GM10266 (cell line): ENCODE results near the gene TTLL11.
"Not testable (repeated sequence)": the region's sequence is repeated elsewhere in the genome, so short reads cannot be mapped to it uniquely, and the experiment has no call there.

ENCODE experiments used
- DNase-seq: peaks from one replicate; pipeline ENCODE4 v3.0.0; 2012; ENCODE audit errors: extremely low spot score
- CTCF ChIP-seq: IDR thresholded peaks from 2 replicates; pipeline ENCODE4 v1.5.1; 2012; ENCODE audit warnings: mild to moderate bottlenecking, low read depth; ENCODE audit not compliant: control insufficient read depth, insufficient read depth; ENCODE audit errors: missing control alignments

TTLL11 gene

GRCh38 chr9:121807823-121808278 is 285.3 kb downstream of the TTLL11 start:
- no peak for DNase-seq
- TF ChIP-seq CTCF, result no peak

- DNase-seq, result no peak
- TF ChIP-seq CTCF, result no peak
Observed at GRCh38 chr9:121807069-121807822, 285.9 kb downstream of the TTLL11 start.

- no peak for TF ChIP-seq CTCF
- DNase-seq, result no peak
Observed at GRCh38 chr9:121802753-121803152, 290.4 kb downstream of the TTLL11 start.

- DNase-seq, result no peak
- TF ChIP-seq CTCF, result no peak
Observed at GRCh38 chr9:121801579-121801978, 291.5 kb downstream of the TTLL11 start.

GRCh38 chr9:121800376-121800775 is 292.7 kb downstream of the TTLL11 start:
- no peak for DNase-seq
- TF ChIP-seq CTCF, result no peak

- no peak for DNase-seq
- no peak for TF ChIP-seq CTCF
Observed at GRCh38 chr9:121798941-121799340, 294.2 kb downstream of the TTLL11 start.

GRCh38 chr9:121797081-121797480 is 296.0 kb downstream of the TTLL11 start:
- TF ChIP-seq CTCF, result no peak
- no peak for DNase-seq

GRCh38 chr9:121794334-121794733 is 298.8 kb downstream of the TTLL11 start:
- not testable (repeated sequence) for DNase-seq

- DNase-seq, result not testable (repeated sequence)
Observed at GRCh38 chr9:121792476-121792875, 300.6 kb downstream of the TTLL11 start.
